ENCODE results near the gene HDAC8.

HDAC8 gene

GRCh38 chrX:72316408-72317110 is 256.1 kb downstream of the HDAC8 start:
- DNase-seq (ENCODE audit: low read depth) = no peak

GRCh38 chrX:72314881-72315280 is 257.8 kb downstream of the HDAC8 start:
- no peak for DNase-seq (ENCODE audit: low read depth)

GRCh38 chrX:72313707-72314641 is 258.7 kb downstream of the HDAC8 start:
- DNase-seq (ENCODE audit: low read depth) = no peak

- DNase-seq (ENCODE audit: low read depth) = no peak
Measured at GRCh38 chrX:72312311-72312940, 260.2 kb downstream of the HDAC8 start.

- no peak for DNase-seq (ENCODE audit: low read depth)
Measured at GRCh38 chrX:72309297-72310071, 263.2 kb downstream of the HDAC8 start.

- no peak for DNase-seq (ENCODE audit: low read depth)
Measured at GRCh38 chrX:72308566-72309296, 263.9 kb downstream of the HDAC8 start.

GRCh38 chrX:72308209-72308565 is 264.5 kb downstream of the HDAC8 start:
- no peak for DNase-seq (ENCODE audit: low read depth)

- DNase-seq (ENCODE audit: low read depth) = no peak
Measured at GRCh38 chrX:72307646-72308051, 265.0 kb downstream of the HDAC8 start.

- DNase-seq (ENCODE audit: low read depth) = no peak
Measured at GRCh38 chrX:72306851-72307645, 265.6 kb downstream of the HDAC8 start.

GRCh38 chrX:72306085-72306801 is 266.4 kb downstream of the HDAC8 start:
- no peak for DNase-seq (ENCODE audit: low read depth)

GRCh38 chrX:72305286-72306084 is 267.2 kb downstream of the HDAC8 start, which contains the start of gene CITED1:
TSS of gene CITED1 (minus strand) at chrX:72305914. CDS start at chrX:72302869, 3,045 bp downstream.
- no peak for DNase-seq (ENCODE audit: low read depth)

- DNase-seq (ENCODE audit: low read depth) = no peak
Measured at GRCh38 chrX:72304877-72305276, 267.8 kb downstream of the HDAC8 start.

- no peak for DNase-seq (ENCODE audit: low read depth)
Measured at GRCh38 chrX:72301781-72302180, 270.9 kb downstream of the HDAC8 start.

GRCh38 chrX:72299891-72300630 is 272.6 kb downstream of the HDAC8 start:
- no peak for DNase-seq (ENCODE audit: low read depth)

- DNase-seq (ENCODE audit: low read depth) = no peak
Measured at GRCh38 chrX:72297953-72298730, 274.5 kb downstream of the HDAC8 start.

GRCh38 chrX:72296991-72297390 is 275.7 kb downstream of the HDAC8 start:
- DNase-seq (ENCODE audit: low read depth) = no peak

GRCh38 chrX:72295745-72296144 is 276.9 kb downstream of the HDAC8 start:
- no peak for DNase-seq (ENCODE audit: low read depth)
